DMS79 (cell line): ENCODE measurements around the gene NRN1.

Experiments used
- DNase-seq: peaks from one replicate; lab custom pipeline; 2025; lab: John Stamatoyannopoulos, UW

Gene NRN1

DNA sequence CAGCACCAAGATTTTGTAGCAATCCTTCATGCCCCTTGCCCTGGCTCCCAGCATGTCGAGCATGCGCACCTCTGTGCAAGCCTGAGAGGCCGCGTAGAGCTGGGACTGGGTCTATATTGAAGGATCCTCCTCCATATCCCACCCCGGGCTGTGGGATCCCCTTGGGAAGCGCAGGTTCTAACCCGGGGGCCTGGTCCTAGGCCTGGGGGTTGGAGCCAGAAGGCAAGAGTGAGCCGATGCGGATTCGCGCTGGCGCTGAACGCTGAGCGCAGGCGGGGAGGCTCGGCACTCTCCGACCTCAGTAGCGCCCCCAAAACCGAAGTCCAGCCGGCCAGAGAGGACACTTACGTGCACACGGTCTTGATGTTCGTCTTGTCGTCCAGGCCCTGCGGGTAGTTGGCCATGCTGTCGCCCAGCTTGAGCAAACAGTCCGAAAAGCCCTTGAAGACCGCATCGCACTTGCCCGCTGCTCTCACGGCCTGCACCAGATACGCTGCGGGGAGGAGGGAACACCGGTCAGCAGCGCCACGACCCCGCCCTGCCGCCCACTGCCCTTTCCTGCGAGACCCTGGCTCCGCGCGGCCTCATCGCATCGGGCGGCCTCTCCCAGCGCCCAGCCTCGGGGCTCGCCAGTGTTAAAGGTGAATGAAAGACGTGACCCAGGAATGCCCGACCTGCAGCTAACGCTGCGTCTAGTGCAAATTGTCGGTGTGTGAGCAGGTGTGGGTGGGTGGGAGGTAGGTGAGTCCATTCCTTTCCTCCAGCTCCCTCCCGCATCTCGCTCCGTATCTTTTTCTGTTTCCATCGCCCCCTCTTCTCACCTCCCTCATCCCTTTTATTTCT, 4.5 kb downstream of the NRN1 start:
- DNase-seq: no peak

GRCh38 chr6:6001443-6001842, 5.3 kb downstream of the NRN1 start:
- DNase-seq: no peak

- no peak for DNase-seq
Observed at GRCh38 chr6:5999688-6000608, 6.8 kb downstream of the NRN1 start.

DNA sequence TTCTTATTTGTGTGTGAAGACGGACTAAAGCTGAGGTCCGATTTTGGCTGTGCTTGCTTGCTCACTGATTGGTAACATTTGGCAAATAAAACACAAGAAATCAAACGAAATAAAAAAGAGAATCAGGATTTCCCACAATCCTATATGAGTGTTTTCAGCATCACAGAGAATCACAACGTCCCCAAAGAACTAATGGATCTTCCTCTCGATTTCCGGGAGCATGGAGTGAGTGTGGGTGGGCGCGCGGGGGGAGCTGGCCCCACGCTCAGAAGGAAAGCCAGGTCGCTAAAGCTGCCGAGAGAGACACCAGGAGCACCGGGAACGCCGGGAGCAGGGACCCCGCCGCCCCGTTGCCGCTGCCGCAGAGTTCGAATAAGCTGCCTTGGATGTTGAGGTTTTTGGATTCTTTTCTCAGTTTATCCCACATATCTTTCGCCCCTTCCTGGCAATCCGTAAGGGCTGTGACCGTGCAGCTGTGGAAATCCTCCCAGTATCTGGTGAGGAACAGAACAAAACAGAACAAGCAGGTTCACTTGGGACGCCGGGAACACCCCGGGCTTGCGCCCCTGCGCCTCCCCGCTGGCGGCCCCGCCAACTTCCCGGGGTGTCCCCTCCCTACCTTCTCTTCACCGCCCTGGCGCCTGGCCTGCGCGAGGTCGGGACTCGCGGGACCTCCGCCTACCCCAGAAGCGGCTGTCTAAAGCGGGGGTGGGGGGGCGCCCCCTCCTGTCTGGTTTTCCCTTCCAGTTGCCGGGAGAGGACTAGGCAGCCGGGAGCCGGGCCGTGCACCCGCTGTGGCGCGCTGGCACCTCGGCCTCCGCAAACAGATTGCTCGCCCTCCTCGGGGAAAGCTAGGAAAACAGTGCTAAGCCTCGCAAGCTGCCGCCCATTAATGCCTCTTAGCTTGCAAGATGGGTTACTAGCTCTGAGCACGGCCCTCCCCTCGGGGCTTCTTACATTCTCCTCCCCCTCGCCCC, 7.7 kb downstream of the NRN1 start:
- DNase-seq: no peak

DNA sequence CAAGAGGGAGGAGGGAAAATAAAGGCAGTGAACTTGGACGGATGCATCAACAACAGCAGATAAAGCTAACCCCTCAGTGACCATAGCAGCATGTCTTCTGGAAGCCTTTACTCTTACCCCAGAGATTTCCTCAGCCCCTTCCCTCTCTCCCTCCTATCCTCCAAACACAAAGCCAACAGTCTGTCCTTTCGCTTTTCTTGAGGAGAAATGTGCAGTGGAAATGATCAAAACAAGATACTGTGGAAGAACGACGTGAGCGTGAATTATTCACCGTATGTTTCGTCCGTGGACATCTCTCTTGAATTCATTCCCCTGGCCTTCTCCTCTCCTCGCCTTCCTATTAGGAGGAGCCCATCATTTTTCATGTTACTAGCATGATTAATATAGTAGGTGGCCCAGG, 8.5 kb downstream of the NRN1 start:
- DNase-seq: no peak

GRCh38 chr6:5997420-5997987, 9.2 kb downstream of the NRN1 start:
- DNase-seq: no peak

DNA sequence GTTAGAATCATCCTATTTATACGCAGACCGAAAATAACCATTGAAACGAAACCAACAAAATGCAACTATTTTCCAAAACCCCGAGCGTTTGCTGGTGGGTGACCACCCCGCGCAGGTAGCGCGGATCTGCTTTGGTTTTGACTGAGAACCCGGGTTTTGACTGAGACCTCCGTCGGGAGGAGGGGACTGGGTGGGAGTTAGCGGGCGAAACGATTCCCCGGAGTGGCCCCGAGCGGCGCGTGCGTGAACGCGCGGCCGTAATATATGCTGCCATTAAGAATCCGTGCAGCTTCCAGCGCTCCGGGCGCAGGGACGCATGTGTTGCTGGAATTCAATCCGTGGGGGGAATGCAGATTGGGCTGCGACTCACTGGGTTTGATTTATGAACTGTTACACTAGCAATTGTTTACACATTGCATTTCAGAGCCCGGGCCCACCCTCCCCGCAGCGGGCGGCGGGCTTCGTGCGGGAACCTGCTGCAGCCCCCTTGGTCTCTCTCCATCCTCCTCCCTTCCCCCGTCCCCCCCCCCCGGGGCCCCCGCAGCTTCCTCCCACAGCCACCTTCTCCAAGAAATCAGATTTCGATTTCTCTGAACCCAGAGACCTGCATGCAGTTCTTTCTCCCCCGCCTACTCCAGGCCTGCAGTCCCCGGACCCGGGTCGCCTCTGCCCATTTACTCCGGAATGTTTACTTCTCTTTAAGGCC, 9.9 kb downstream of the NRN1 start:
- no peak for DNase-seq

DNA sequence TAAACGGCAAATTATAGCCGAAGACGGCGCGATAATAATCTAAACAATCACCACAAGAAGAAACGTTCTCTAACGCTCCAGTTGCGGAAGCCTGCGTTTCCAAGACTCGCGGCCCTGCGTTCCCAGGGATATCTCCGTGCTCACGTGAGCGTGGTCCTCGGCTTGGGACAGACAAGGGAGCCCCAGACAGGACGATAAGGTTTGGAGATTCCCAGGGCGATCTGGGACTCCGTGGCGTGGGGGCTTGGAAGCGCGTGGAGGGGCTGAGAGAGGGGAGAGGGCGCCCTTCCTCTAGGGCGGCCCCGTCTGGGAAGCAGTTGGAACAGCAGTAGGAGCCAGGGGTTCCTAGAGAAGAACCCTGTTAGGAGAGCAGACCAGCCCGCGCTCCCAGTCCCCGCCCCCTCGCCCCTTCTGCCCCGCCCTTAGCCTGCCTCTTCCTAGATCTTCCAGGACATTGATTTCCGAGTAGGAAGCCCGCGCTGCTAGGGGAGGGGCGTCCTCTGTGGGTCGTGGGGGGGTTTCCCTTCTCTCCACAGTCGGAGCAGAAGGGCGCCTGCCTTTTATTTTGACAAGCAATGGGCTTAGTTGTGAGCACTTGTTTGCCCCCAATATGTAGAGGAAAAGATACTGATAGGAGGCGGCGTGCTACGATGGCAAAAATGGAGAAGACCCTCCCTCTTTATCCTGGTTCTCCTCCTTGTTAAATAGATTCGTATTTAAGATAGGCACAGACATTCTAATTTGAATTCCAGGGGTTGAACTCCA, 10.6 kb downstream of the NRN1 start:
- DNase-seq: peak; percentile 40

DNA sequence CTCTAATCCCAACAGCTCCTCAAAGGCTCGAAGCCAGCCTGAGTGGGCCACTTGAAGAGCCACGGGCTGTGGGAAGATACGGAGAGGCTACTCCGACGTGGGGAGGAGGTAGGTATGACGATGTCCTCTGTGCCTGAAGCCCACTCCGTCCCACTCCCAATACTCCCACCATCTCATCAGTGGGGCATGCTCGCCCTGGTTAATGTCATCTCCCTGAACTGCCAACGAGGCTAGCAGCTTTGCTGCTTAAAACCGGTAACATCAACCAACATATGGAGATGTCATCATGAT, 11.1 kb downstream of the NRN1 start:
- DNase-seq: no peak

GRCh38 chr6:5994999-5995657, 11.6 kb downstream of the NRN1 start:
- no peak for DNase-seq

- no peak for DNase-seq
Observed at GRCh38 chr6:5994234-5994998, 12.3 kb downstream of the NRN1 start.

DNA sequence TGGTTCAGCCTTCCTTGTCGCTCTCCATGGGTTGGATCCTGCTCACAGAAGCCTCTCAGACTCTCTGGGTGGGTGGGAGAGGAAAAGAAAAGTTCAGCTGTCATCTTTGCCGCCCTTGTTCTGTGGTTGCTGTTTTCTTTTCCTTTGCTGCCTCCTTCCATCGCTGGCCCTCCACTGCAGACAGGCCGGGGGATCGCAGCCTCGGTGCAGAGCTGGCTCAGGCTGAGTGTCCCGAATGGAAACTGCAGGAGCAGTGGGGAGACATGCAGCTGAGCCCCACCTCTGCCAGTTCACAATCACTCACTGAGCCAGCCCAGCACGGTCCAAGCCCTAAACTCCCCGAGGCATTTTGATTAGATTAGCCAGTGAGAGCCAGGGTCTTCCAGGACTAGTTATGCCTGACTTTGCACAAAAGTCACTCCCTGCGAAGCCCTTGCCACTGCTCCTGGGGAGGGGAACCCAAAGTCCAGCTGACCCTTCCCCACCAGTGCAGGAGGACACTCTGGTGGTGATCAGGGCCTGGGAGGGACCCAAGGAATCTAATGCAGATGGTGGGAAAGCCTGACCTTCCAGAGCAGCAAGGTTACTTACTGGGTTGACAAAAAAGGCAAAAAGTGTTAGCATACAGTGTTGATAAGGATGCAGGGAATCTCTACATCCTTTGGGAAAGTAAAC, 14.0 kb downstream of the NRN1 start:
- DNase-seq: no peak

- DNase-seq: no peak
Observed at GRCh38 chr6:5990786-5991185, 15.9 kb downstream of the NRN1 start.

- no peak for DNase-seq
Observed at GRCh38 chr6:5989141-5989723, 17.5 kb downstream of the NRN1 start.

- no peak for DNase-seq
Observed at GRCh38 chr6:5986861-5987260, 19.9 kb downstream of the NRN1 start.

GRCh38 chr6:5984150-5985089, 22.3 kb downstream of the NRN1 start:
- DNase-seq: no peak
